ENCODE data around the gene RSBN1.
A peak's percentile ranks its signal among the peaks of the same experiment; 100 is the strongest.
"Not testable (repeated sequence)": the region's sequence is repeated elsewhere in the genome, so short reads cannot be mapped to it uniquely, and the experiment has no call there.

RSBN1 gene

GRCh38 chr1:113780374-113781146 is 31.7 kb downstream of the RSBN1 start:
- no peak for DNase-seq

- DNase-seq, result no peak
Observed at GRCh38 chr1:113779542-113779941, 32.7 kb downstream of the RSBN1 start.

GRCh38 chr1:113777561-113777960 is 34.7 kb downstream of the RSBN1 start:
- no peak for DNase-seq

GRCh38 chr1:113770031-113770430 is 42.2 kb downstream of the RSBN1 start:
- no peak for DNase-seq

- DNase-seq, result no peak
Observed at GRCh38 chr1:113769601-113769970, 42.7 kb downstream of the RSBN1 start.

GRCh38 chr1:113768916-113769600 is 43.2 kb downstream of the RSBN1 start:
- DNase-seq, result no peak

GRCh38 chr1:113765306-113766230 is 46.7 kb downstream of the RSBN1 start:
- no peak for DNase-seq

GRCh38 chr1:113763661-113764060 is 48.6 kb downstream of the RSBN1 start:
- DNase-seq, result no peak

- DNase-seq, result no peak
Observed at GRCh38 chr1:113761937-113762336, 50.3 kb downstream of the RSBN1 start.

- DNase-seq, result no peak
Observed at GRCh38 chr1:113760102-113761080, 51.9 kb downstream of the RSBN1 start.

- peak; percentile 42 to 48 for DNase-seq
Observed at GRCh38 chr1:113759333-113760101, 52.8 kb downstream of the RSBN1 start, which contains the start of gene PHTF1. Gene PHTF1 (minus strand): TSS chr1:113759486. CDS start chr1:113758703, 783 bp downstream.

- peak; percentile 37 to 52 for DNase-seq
Observed at GRCh38 chr1:113758631-113759332, 53.5 kb downstream of the RSBN1 start.

- no peak for DNase-seq
Observed at GRCh38 chr1:113756461-113756860, 55.8 kb downstream of the RSBN1 start.

- not testable (repeated sequence) for DNase-seq
Observed at GRCh38 chr1:113753333-113753732, 58.9 kb downstream of the RSBN1 start.

GRCh38 chr1:113751516-113751915 is 60.8 kb downstream of the RSBN1 start:
- no peak for DNase-seq

GRCh38 chr1:113751114-113751513 is 61.2 kb downstream of the RSBN1 start:
- DNase-seq, result no peak

GRCh38 chr1:113749402-113749801 is 62.9 kb downstream of the RSBN1 start:
- DNase-seq, result no peak

GRCh38 chr1:113747376-113747775 is 64.9 kb downstream of the RSBN1 start:
- no peak for DNase-seq

GRCh38 chr1:113745425-113745824 is 66.9 kb downstream of the RSBN1 start:
- no peak for DNase-seq

- no peak for DNase-seq
Observed at GRCh38 chr1:113744114-113744513, 68.2 kb downstream of the RSBN1 start.
